Hepatocyte (in vitro differentiated cells): Measurements from ENCODE around the gene SIRT6. TPM values are rescaled to one million over a fixed set of nuclear protein-coding genes. Genes with fewer than 3 reads are reported as not detected.

Source experiments
- DNase-seq: peaks from one replicate; pipeline ENCODE4 v3.0.0-alpha.2; 2016; ENCODE audit warnings: low spot score
- H2AFZ ChIP-seq: fragments of 200-600 bp; sonication (generic); 2 replicates; pipeline ENCODE4 v1.6.0; 2016; ENCODE audit warnings: antibody characterized with exemption, mild to moderate bottlenecking
- H3K27ac ChIP-seq: fragments of 200-600 bp; sonication (generic); 2 replicates; pipeline ENCODE4 v1.5.1; 2016; ENCODE audit warnings: mild to moderate bottlenecking
- H3K27me3 ChIP-seq: fragments of 200-600 bp; sonication (generic); 2 replicates; pipeline ENCODE4 v1.6.1; 2016
- H3K36me3 ChIP-seq: fragments of 200-600 bp; sonication (generic); replicated peaks from 2 replicates; pipeline ENCODE4 v1.5.1; 2016; ENCODE audit warnings: low read depth; ENCODE audit not compliant: insufficient read depth
- H3K4me1 ChIP-seq: fragments of 200-600 bp; sonication (generic); 2 replicates; pipeline ENCODE4 v1.5.1; 2016; ENCODE audit warnings: mild to moderate bottlenecking, moderate library complexity; ENCODE audit not compliant: insufficient read depth
- H3K4me2 ChIP-seq: fragments of 200-600 bp; sonication (generic); 2 replicates; pipeline ENCODE4 v1.6.0; 2016
- H3K4me3 ChIP-seq: fragments of 200-600 bp; sonication (generic); 2 replicates; pipeline ENCODE4 v1.5.1; 2016; ENCODE audit warnings: mild to moderate bottlenecking
- H3K79me2 ChIP-seq: fragments of 200-600 bp; sonication (generic); 2 replicates; pipeline ENCODE4 v1.6.0; 2017; ENCODE audit warnings: mild to moderate bottlenecking
- H3K9me2 ChIP-seq: fragments of 200-600 bp; sonication (generic); replicated peaks from 2 replicates; pipeline ENCODE4 v1.6.0; 2017; ENCODE audit warnings: mild to moderate bottlenecking; ENCODE audit not compliant: insufficient read depth
- H3K9me3 ChIP-seq: fragments of 200-600 bp; sonication (generic); 2 replicates; pipeline ENCODE4 v1.5.1; 2016; ENCODE audit warnings: low read depth, mild to moderate bottlenecking
- H4K20me1 ChIP-seq: fragments of 200-600 bp; sonication (generic); 2 replicates; pipeline ENCODE4 v1.6.0; 2016; ENCODE audit warnings: mild to moderate bottlenecking; ENCODE audit not compliant: insufficient read depth, poor library complexity, severe bottlenecking
- EZH2 ChIP-seq: fragments of 200-600 bp; sonication (generic); IDR thresholded peaks from 2 replicates; pipeline ENCODE4 v1.6.1; 2016; ENCODE audit warnings: antibody characterized with exemption, mild to moderate bottlenecking, borderline replicate concordance
- EZH2phosphoT487 ChIP-seq: fragments of 200-600 bp; sonication (generic); IDR thresholded peaks from one replicate; pipeline ENCODE4 v1.6.1; 2018; ENCODE audit warnings: antibody characterized with exemption, mild to moderate bottlenecking, low read depth, moderate library complexity; ENCODE audit not compliant: unreplicated experiment, severe bottlenecking
- WGBS: methylation state at CpG from one replicate; pipeline ENCODE4 v1.1.6; 2016; ENCODE audit warnings: low lambda C conversion rate; ENCODE audit errors: missing lambda C conversion rate; 5-methylcytosine and 5-hydroxymethylcytosine counted together
- polyA plus RNA-seq: library from polyadenylated mRNA; unstranded; fragments of >200 nt; fragmentation: Nextera tagmentation; extraction: Ambion mirVana; gene quantifications from 2 replicates; pipeline ENCODE4 v1.2.1, GENCODE V29; 2016
- small RNA-seq: library from RNA; depleted of rRNA; stranded (forward); fragments of <200 nt; gene quantifications from one replicate; pipeline ENCODE3, GENCODE V24; 2014
- total RNA-seq: library from RNA; depleted of rRNA; stranded (reverse); fragments of >200 nt; gene quantifications from 2 replicates; pipeline ENCODE4 v1.2.3, GENCODE V29; 2014
- TF ChIP-seq, protein P1 (sequence below): fragments of 200-600 bp; sonication (generic); IDR thresholded peaks from 2 replicates; pipeline ENCODE4 v1.5.1; 2016; ENCODE audit warnings: antibody characterized with exemption, mild to moderate bottlenecking; ENCODE audit not compliant: poor library complexity

Gene SIRT6
- total and polyA plus RNA-seq, 2 experiments from 2014 or later = 9.9 to 15.7 TPM

DNA sequence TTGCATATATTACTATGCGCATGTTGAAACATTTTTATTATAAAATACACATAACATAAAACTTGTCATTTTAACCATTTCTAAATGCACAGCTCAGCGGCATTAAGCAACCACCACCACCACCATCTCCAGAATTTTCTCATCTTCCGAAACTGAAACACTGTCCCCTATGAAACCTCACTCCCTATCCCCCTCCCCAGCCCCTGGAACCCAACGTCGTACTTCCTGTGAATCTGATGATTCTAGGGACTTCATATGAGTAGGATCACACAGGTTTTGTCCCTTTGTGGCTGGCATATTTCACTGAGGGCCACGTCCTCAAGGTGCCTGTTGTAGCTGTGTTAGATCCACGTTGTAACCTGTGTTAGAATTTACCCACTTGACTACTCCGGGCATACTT, 57.7 kb downstream of the SIRT6 start:
- no peaks in the 10 kb centered on the region for H3K36me3 ChIP-seq
- no peaks in the 10 kb centered on the region for H3K27me3 ChIP-seq
- peaks cover 18% of the 10 kb centered on the region for H4K20me1 ChIP-seq
- H3K9me3 ChIP-seq = no peaks in the 10 kb centered on the region
- peak overlapping the region; percentile 81 for H2AFZ ChIP-seq
- H3K4me1 ChIP-seq = peaks cover 4% of the 10 kb centered on the region
- no peak overlapping the region for H3K27ac ChIP-seq
- no peak for DNase-seq
- H3K4me2 ChIP-seq = peak overlapping the region; percentile 90
- WGBS = 56% methylated on average over 8 of the region's 8 CpGs
- no peak overlapping the region for H3K4me3 ChIP-seq
- H3K9me2 ChIP-seq = no peaks in the 10 kb centered on the region
- H3K79me2 ChIP-seq = peaks cover 35% of the 10 kb centered on the region
- no peak for TF ChIP-seq EZH2phosphoT487
- no peak for TF ChIP-seq EZH2
- TF ChIP-seq, protein P1, sequence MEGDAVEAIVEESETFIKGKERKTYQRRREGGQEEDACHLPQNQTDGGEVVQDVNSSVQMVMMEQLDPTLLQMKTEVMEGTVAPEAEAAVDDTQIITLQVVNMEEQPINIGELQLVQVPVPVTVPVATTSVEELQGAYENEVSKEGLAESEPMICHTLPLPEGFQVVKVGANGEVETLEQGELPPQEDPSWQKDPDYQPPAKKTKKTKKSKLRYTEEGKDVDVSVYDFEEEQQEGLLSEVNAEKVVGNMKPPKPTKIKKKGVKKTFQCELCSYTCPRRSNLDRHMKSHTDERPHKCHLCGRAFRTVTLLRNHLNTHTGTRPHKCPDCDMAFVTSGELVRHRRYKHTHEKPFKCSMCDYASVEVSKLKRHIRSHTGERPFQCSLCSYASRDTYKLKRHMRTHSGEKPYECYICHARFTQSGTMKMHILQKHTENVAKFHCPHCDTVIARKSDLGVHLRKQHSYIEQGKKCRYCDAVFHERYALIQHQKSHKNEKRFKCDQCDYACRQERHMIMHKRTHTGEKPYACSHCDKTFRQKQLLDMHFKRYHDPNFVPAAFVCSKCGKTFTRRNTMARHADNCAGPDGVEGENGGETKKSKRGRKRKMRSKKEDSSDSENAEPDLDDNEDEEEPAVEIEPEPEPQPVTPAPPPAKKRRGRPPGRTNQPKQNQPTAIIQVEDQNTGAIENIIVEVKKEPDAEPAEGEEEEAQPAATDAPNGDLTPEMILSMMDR = no peak

Small RNA genes lying within 50 kb of the gene (small RNA-seq; reads per million reads assigned to genes)
- gene RF00017 = not detected

Other genes with a start within 250 kb of the SIRT6 start
- gene NMRK2, start 249.5 kb downstream of the SIRT6 start, total RNA-seq = 0.32 TPM in 1 of 2 replicates, not detected in the other
- 0.95 TPM in 1 of 2 replicates, not detected in the other for gene NMRK2, start 249.5 kb downstream of the SIRT6 start, polyA plus RNA-seq
- gene DAPK3, start 211.5 kb downstream of the SIRT6 start, total RNA-seq = 113 and 140 TPM in 2 replicates
- 103 and 123 TPM in 2 replicates for gene DAPK3, start 211.5 kb downstream of the SIRT6 start, polyA plus RNA-seq
- 1,740 and 1,817 TPM in 2 replicates for gene EEF2, start 197.1 kb downstream of the SIRT6 start, total RNA-seq
- 444 and 526 TPM in 2 replicates for gene EEF2, start 197.1 kb downstream of the SIRT6 start, polyA plus RNA-seq
- 16.7 and 18.1 TPM in 2 replicates for gene PIAS4, start 174.8 kb downstream of the SIRT6 start, total RNA-seq
- gene PIAS4, start 174.8 kb downstream of the SIRT6 start, polyA plus RNA-seq = 8.3 and 15.0 TPM in 2 replicates
- 19.2 and 23.3 TPM in 2 replicates for gene ZBTB7A, start 115.7 kb downstream of the SIRT6 start, total RNA-seq
- 46.1 and 46.2 TPM in 2 replicates for gene ZBTB7A, start 115.7 kb downstream of the SIRT6 start, polyA plus RNA-seq
- 133 and 135 TPM in 2 replicates for gene MAP2K2, start 58.4 kb downstream of the SIRT6 start, total RNA-seq
- gene MAP2K2, start 58.4 kb downstream of the SIRT6 start, polyA plus RNA-seq = 188 and 196 TPM in 2 replicates
- 21.7 and 31.9 TPM in 2 replicates for gene CREB3L3, start 28.9 kb downstream of the SIRT6 start, total RNA-seq
- 31.2 and 48.5 TPM in 2 replicates for gene CREB3L3, start 28.9 kb downstream of the SIRT6 start, polyA plus RNA-seq
- gene ANKRD24, start 126 bp upstream of the SIRT6 start, total RNA-seq = 0.84 and 3.4 TPM in 2 replicates
- gene ANKRD24, start 126 bp upstream of the SIRT6 start, polyA plus RNA-seq = 1.5 and 2.0 TPM in 2 replicates
- gene EBI3, start 47.0 kb upstream of the SIRT6 start, total RNA-seq = 3.0 and 5.9 TPM in 2 replicates
- gene EBI3, start 47.0 kb upstream of the SIRT6 start, polyA plus RNA-seq = 7.6 and 8.2 TPM in 2 replicates
- gene YJU2, start 64.5 kb upstream of the SIRT6 start, total RNA-seq = 12.3 and 18.8 TPM in 2 replicates
- 13.1 and 16.0 TPM in 2 replicates for gene YJU2, start 64.5 kb upstream of the SIRT6 start, polyA plus RNA-seq
- 0.08 TPM in 1 of 2 replicates, not detected in the other for gene SHD, start 96.7 kb upstream of the SIRT6 start, total RNA-seq
- 3.4 and 4.6 TPM in 2 replicates for gene SHD, start 96.7 kb upstream of the SIRT6 start, polyA plus RNA-seq
- gene TMIGD2, start 119.8 kb upstream of the SIRT6 start, total RNA-seq = not detected in 2 replicates
- 0.55 TPM in 1 of 2 replicates, not detected in the other for gene TMIGD2, start 119.8 kb upstream of the SIRT6 start, polyA plus RNA-seq
- gene FSD1, start 122.0 kb upstream of the SIRT6 start, total RNA-seq = 1.2 and 6.3 TPM in 2 replicates
- gene FSD1, start 122.0 kb upstream of the SIRT6 start, polyA plus RNA-seq = 2.4 and 2.8 TPM in 2 replicates
- 27.5 and 28.1 TPM in 2 replicates for gene STAP2, start 156.3 kb upstream of the SIRT6 start, total RNA-seq
- gene STAP2, start 156.3 kb upstream of the SIRT6 start, polyA plus RNA-seq = 34.4 and 45.2 TPM in 2 replicates
- 11.2 and 16.6 TPM in 2 replicates for gene MPND, start 161.0 kb upstream of the SIRT6 start, total RNA-seq
- 17.0 and 21.9 TPM in 2 replicates for gene MPND, start 161.0 kb upstream of the SIRT6 start, polyA plus RNA-seq
- 71.8 and 81.7 TPM in 2 replicates for gene SH3GL1, start 218.0 kb upstream of the SIRT6 start, total RNA-seq
- gene SH3GL1, start 218.0 kb upstream of the SIRT6 start, polyA plus RNA-seq = 111 and 114 TPM in 2 replicates
- 5.5 and 6.2 TPM in 2 replicates for gene CHAF1A, start 220.1 kb upstream of the SIRT6 start, total RNA-seq
- 6.5 and 11.1 TPM in 2 replicates for gene CHAF1A, start 220.1 kb upstream of the SIRT6 start, polyA plus RNA-seq